ENCODE results near the gene MED12L.

MED12L gene

GRCh38 chr3:151467069-151467468, 381.6 kb downstream of the MED12L start:
- Histone ChIP-seq H3K79me2 (ENCODE audit: insufficient read depth, low read length) (no peaks in the 10 kb centered on the region), H3K4me1 (ENCODE audit: insufficient read depth, low read length, poor library complexity, severe bottlenecking) (no peaks in the 10 kb centered on the region), H2AFZ (ENCODE audit: low read length) (peak overlapping the region; percentile 22; the same call in 1 of the 2 replicates), H3K27me3 (ENCODE audit: insufficient read depth, low read length, poor library complexity, severe bottlenecking) (no peaks in the 10 kb centered on the region), H3K4me2 (ENCODE audit: low read depth, low read length, poor library complexity, severe bottlenecking) (no peak overlapping the region), H3K36me3 (ENCODE audit: insufficient read depth, low read length) (no peaks in the 10 kb centered on the region), H3K9me2 (replicated peaks; ENCODE audit: low read depth, low read length) (no peaks in the 10 kb centered on the region), H3K9me3 (ENCODE audit: insufficient read depth, low read depth, low read length) (no peaks in the 10 kb centered on the region), H4K20me1 (ENCODE audit: insufficient read depth, low read length, poor library complexity, severe bottlenecking) (no peaks in the 10 kb centered on the region), H3F3A (ENCODE audit: low read depth) (no peaks in the 10 kb centered on the region), H3K9ac (ENCODE audit: low read depth, low read length, poor library complexity, severe bottlenecking) (no peak overlapping the region), H3K4me3 (ENCODE audit: low read length, poor library complexity, severe bottlenecking) (no peak overlapping the region)
- no peak for TF ChIP-seq CTCF (conservative IDR thresholded peaks at IDR 0.05; ENCODE audit: low read length)

- H2AFZ ChIP-seq (ENCODE audit: low read length), result no peak overlapping the region
- no peaks in the 10 kb centered on the region for H3K27me3 ChIP-seq (ENCODE audit: insufficient read depth, low read length, poor library complexity, severe bottlenecking)
- H3K9me3 ChIP-seq (ENCODE audit: insufficient read depth, low read depth, low read length), result no peaks in the 10 kb centered on the region
- no peaks in the 10 kb centered on the region for H3K9me2 ChIP-seq (replicated peaks; ENCODE audit: low read depth, low read length)
- no peaks in the 10 kb centered on the region for H3K79me2 ChIP-seq (ENCODE audit: insufficient read depth, low read length)
- no peak overlapping the region for H3K4me3 ChIP-seq (ENCODE audit: low read length, poor library complexity, severe bottlenecking)
- TF ChIP-seq CTCF (conservative IDR thresholded peaks at IDR 0.05; ENCODE audit: low read length), result peak; percentile 97
- TF ChIP-seq EZH2phosphoT487 (IDR thresholded peaks at IDR 0.05; ENCODE audit: borderline replicate concordance), result no peak
- H3K36me3 ChIP-seq (ENCODE audit: insufficient read depth, low read length), result no peaks in the 10 kb centered on the region
- no peak overlapping the region for H3K9ac ChIP-seq (ENCODE audit: low read depth, low read length, poor library complexity, severe bottlenecking)
- H3F3A ChIP-seq (ENCODE audit: low read depth), result no peaks in the 10 kb centered on the region
- H3K4me2 ChIP-seq (ENCODE audit: low read depth, low read length, poor library complexity, severe bottlenecking), result no peak overlapping the region
- H3K4me1 ChIP-seq (ENCODE audit: insufficient read depth, low read length, poor library complexity, severe bottlenecking), result no peaks in the 10 kb centered on the region
- H4K20me1 ChIP-seq (ENCODE audit: insufficient read depth, low read length, poor library complexity, severe bottlenecking), result no peaks in the 10 kb centered on the region
These were observed 382.9 kb downstream of the MED12L start for GRCh38 chr3:151468284-151468917.

- Histone ChIP-seq H4K20me1 (ENCODE audit: insufficient read depth, low read length, poor library complexity, severe bottlenecking) (no peaks in the 10 kb centered on the region), H3K9me2 (replicated peaks; ENCODE audit: low read depth, low read length) (no peaks in the 10 kb centered on the region), H3K4me1 (ENCODE audit: insufficient read depth, low read length, poor library complexity, severe bottlenecking) (peaks cover 13% of the 10 kb centered on the region), H3F3A (ENCODE audit: low read depth) (no peaks in the 10 kb centered on the region), H3K36me3 (ENCODE audit: insufficient read depth, low read length) (no peaks in the 10 kb centered on the region), H3K9me3 (ENCODE audit: insufficient read depth, low read depth, low read length) (0 out of 2 replicates have a peak, but pooled peaks cover under 1% of the 10 kb centered on the region), H3K9ac (ENCODE audit: low read depth, low read length, poor library complexity, severe bottlenecking) (no peak overlapping the region), H2AFZ (ENCODE audit: low read length) (peak overlapping the region; percentile 52), H3K79me2 (ENCODE audit: insufficient read depth, low read length) (no peaks in the 10 kb centered on the region), H3K4me3 (ENCODE audit: low read length, poor library complexity, severe bottlenecking) (no peak overlapping the region), H3K27me3 (ENCODE audit: insufficient read depth, low read length, poor library complexity, severe bottlenecking) (no peaks in the 10 kb centered on the region), H3K4me2 (ENCODE audit: low read depth, low read length, poor library complexity, severe bottlenecking) (no peak overlapping the region)
- TF ChIP-seq EZH2phosphoT487 (IDR thresholded peaks at IDR 0.05; ENCODE audit: borderline replicate concordance) (no peak), CTCF (conservative IDR thresholded peaks at IDR 0.05; ENCODE audit: low read length) (no peak)
These were observed 391.0 kb downstream of the MED12L start for GRCh38 chr3:151476344-151477018.

All from Loucy (cell line).